ENCODE measurements around the gene FGF10. TPM values are rescaled to one million over a fixed set of nuclear protein-coding genes. Genes with fewer than 3 reads are reported as not detected.

FGF10 gene
- total RNA-seq, 1 experiment from 2014 or later: not detected

GRCh38 chr5:44345871-44346270 lies 43.3 kb downstream of the FGF10 start:
- Histone ChIP-seq H3K36me3 (ENCODE audit: insufficient read depth, low read length, poor library complexity, severe bottlenecking) (no peaks in the 10 kb centered on the region), H3K27ac (ENCODE audit: low read depth, low read length, poor library complexity, severe bottlenecking) (no peak overlapping the region), H3K4me3 (ENCODE audit: low read depth, low read length, poor library complexity, severe bottlenecking) (no peak overlapping the region), H3K9me3 (ENCODE audit: low read depth, low read length, poor library complexity, severe bottlenecking) (no peaks in the 10 kb centered on the region), H3K27me3 (replicated peaks; ENCODE audit: insufficient read depth, low read depth, low read length, poor library complexity) (no peaks in the 10 kb centered on the region), H3K4me1 (ENCODE audit: insufficient read depth, low read length, poor library complexity, severe bottlenecking) (no peaks in the 10 kb centered on the region)
- TF ChIP-seq EZH2 (IDR thresholded peaks at IDR 0.05; ENCODE audit: borderline replicate concordance, low read depth, low read length, poor library complexity, severe bottlenecking) (no peak), CTCF (conservative IDR thresholded peaks at IDR 0.05; ENCODE audit: low read depth, low read length) (no peak)
- no TSS peak for BruUV-seq (replicated peaks)
- ChIA-PET POLR2A (ENCODE audit: low non-redundant PET) (no interaction called here), CTCF (no interaction called here)
- intact Hi-C loops (cut with micrococcal nuclease; ENCODE audit: unreplicated experiment): no loop called here
- no peak for DNase-seq (ENCODE audit: low spot score)

- Histone ChIP-seq H3K4me3 (ENCODE audit: low read depth, low read length, poor library complexity, severe bottlenecking) (no peak overlapping the region), H3K27me3 (replicated peaks; ENCODE audit: insufficient read depth, low read depth, low read length, poor library complexity) (no peaks in the 10 kb centered on the region), H3K27ac (ENCODE audit: low read depth, low read length, poor library complexity, severe bottlenecking) (no peak overlapping the region), H3K9me3 (ENCODE audit: low read depth, low read length, poor library complexity, severe bottlenecking) (no peaks in the 10 kb centered on the region), H3K36me3 (ENCODE audit: insufficient read depth, low read length, poor library complexity, severe bottlenecking) (no peaks in the 10 kb centered on the region), H3K4me1 (ENCODE audit: insufficient read depth, low read length, poor library complexity, severe bottlenecking) (no peaks in the 10 kb centered on the region)
- ChIA-PET POLR2A (ENCODE audit: low non-redundant PET) (no interaction called here), CTCF (no interaction called here)
- TF ChIP-seq CTCF (conservative IDR thresholded peaks at IDR 0.05; ENCODE audit: low read depth, low read length) (no peak), EZH2 (IDR thresholded peaks at IDR 0.05; ENCODE audit: borderline replicate concordance, low read depth, low read length, poor library complexity, severe bottlenecking) (no peak)
- BruUV-seq (replicated peaks): no TSS peak
- intact Hi-C loops (cut with micrococcal nuclease; ENCODE audit: unreplicated experiment): loop anchor here (10.0 kb wide), 1 partner anchor 702 kb away; no protein-coding TSS in a partner anchor
- no peak for DNase-seq (ENCODE audit: low spot score)
Measured at GRCh38 chr5:44336708-44337107, 52.5 kb downstream of the FGF10 start.

- ChIA-PET POLR2A (ENCODE audit: low non-redundant PET) (no interaction called here), CTCF (no interaction called here)
- intact Hi-C loops (cut with micrococcal nuclease; ENCODE audit: unreplicated experiment): loop anchor here (10.0 kb wide), 1 partner anchor 700 kb away; no protein-coding TSS in a partner anchor
- no peak for DNase-seq (ENCODE audit: low spot score)
- Histone ChIP-seq H3K9me3 (ENCODE audit: low read depth, low read length, poor library complexity, severe bottlenecking) (no peaks in the 10 kb centered on the region), H3K4me1 (ENCODE audit: insufficient read depth, low read length, poor library complexity, severe bottlenecking) (peaks cover 4% of the 10 kb centered on the region), H3K36me3 (ENCODE audit: insufficient read depth, low read length, poor library complexity, severe bottlenecking) (no peaks in the 10 kb centered on the region), H3K4me3 (ENCODE audit: low read depth, low read length, poor library complexity, severe bottlenecking) (no peak overlapping the region), H3K27me3 (replicated peaks; ENCODE audit: insufficient read depth, low read depth, low read length, poor library complexity) (no peaks in the 10 kb centered on the region), H3K27ac (ENCODE audit: low read depth, low read length, poor library complexity, severe bottlenecking) (no peak overlapping the region)
- no peak for TF ChIP-seq EZH2 (IDR thresholded peaks at IDR 0.05; ENCODE audit: borderline replicate concordance, low read depth, low read length, poor library complexity, severe bottlenecking)
- TF ChIP-seq CTCF (conservative IDR thresholded peaks at IDR 0.05; ENCODE audit: low read depth, low read length): no peak
- BruUV-seq (replicated peaks): no TSS peak
Measured at GRCh38 chr5:44334622-44335021, 54.6 kb downstream of the FGF10 start.

Measured in A673 (cell line).